KMS-11 (cell line): ENCODE data around the gene FA2H.
A peak's percentile ranks its signal among the peaks of the same experiment; 100 is the strongest.

Experiments
- H2AFZ ChIP-seq: fragments of 200-600 bp; sonication (generic); 2 replicates; pipeline ENCODE4 v1.6.1; 2016; ENCODE audit warnings: antibody characterized with exemption, mixed run types, low read depth
- H3K27ac ChIP-seq: fragments of 200-600 bp; sonication (generic); 2 replicates; pipeline ENCODE4 v1.6.1; 2016; ENCODE audit warnings: mild to moderate bottlenecking, mixed run types
- H3K27me3 ChIP-seq: fragments of 200-600 bp; sonication (generic); 2 replicates; pipeline ENCODE4 v1.6.1; 2017; ENCODE audit warnings: mild to moderate bottlenecking, low read depth, mixed run types, moderate library complexity; ENCODE audit not compliant: insufficient read depth
- H3K36me3 ChIP-seq: fragments of 200-600 bp; sonication (generic); 2 replicates; pipeline ENCODE4 v1.6.1; 2017; ENCODE audit warnings: mild to moderate bottlenecking, mixed run types; ENCODE audit not compliant: insufficient read depth
- H3K4me1 ChIP-seq: fragments of 200-600 bp; sonication (generic); 2 replicates; pipeline ENCODE4 v1.6.1; 2016; ENCODE audit warnings: mild to moderate bottlenecking, low read depth, mixed run types; ENCODE audit not compliant: poor library complexity, severe bottlenecking
- H3K4me2 ChIP-seq: fragments of 200-600 bp; sonication (generic); 2 replicates; pipeline ENCODE4 v1.7.0; 2016; ENCODE audit warnings: mild to moderate bottlenecking, mixed run types
- H3K4me3 ChIP-seq: fragments of 200-600 bp; sonication (generic); IDR thresholded peaks from 2 replicates; pipeline ENCODE4 v1.6.1; 2017; ENCODE audit warnings: low read depth, low read length, mixed read lengths; ENCODE audit not compliant: insufficient read depth
- H3K79me2 ChIP-seq: fragments of 200-600 bp; sonication (generic); 2 replicates; pipeline ENCODE4 v1.6.1; 2016; ENCODE audit warnings: low read depth, mixed run types; ENCODE audit not compliant: insufficient read depth
- H3K9ac ChIP-seq: fragments of 200-600 bp; sonication (generic); 2 replicates; pipeline ENCODE4 v1.6.1; 2016; ENCODE audit warnings: mild to moderate bottlenecking, mixed run types
- H4K20me1 ChIP-seq: fragments of 200-600 bp; sonication (generic); 2 replicates; pipeline ENCODE4 v1.6.1; 2016; ENCODE audit warnings: mild to moderate bottlenecking, mixed run types; ENCODE audit not compliant: insufficient read depth
- CTCF ChIP-seq: fragments of 200-600 bp; sonication (generic); conservative IDR thresholded peaks from 2 replicates; pipeline ENCODE4 v1.6.1; 2017; ENCODE audit warnings: low read depth, mild to moderate bottlenecking, antibody characterized with exemption, low read length, moderate library complexity, mixed read lengths

Gene FA2H

GRCh38 chr16:74773446-74774222 lies 986 bp downstream of the FA2H start:
- H4K20me1 ChIP-seq, result no peaks in the 10 kb centered on the region
- H3K79me2 ChIP-seq, result no peaks in the 10 kb centered on the region
- no peaks in the 10 kb centered on the region for H3K36me3 ChIP-seq
- H3K27me3 ChIP-seq, result 0 out of 2 replicates have a peak, but pooled peaks cover 3% of the 10 kb centered on the region
- peaks cover 5% of the 10 kb centered on the region for H3K4me1 ChIP-seq
- H3K4me2 ChIP-seq, result peak overlapping the region; percentile 71; the same call in 1 of the 2 replicates
- H3K4me3 ChIP-seq, result no peak overlapping the region
- H3K9ac ChIP-seq, result no peak overlapping the region
- H3K27ac ChIP-seq, result no peak overlapping the region
- peak overlapping the region; percentile 56; the same call in 1 of the 2 replicates for H2AFZ ChIP-seq
- no peak for TF ChIP-seq CTCF

GRCh38 chr16:74771656-74772315 lies 2.8 kb downstream of the FA2H start:
- Histone ChIP-seq H3K27ac (no peak overlapping the region), H3K79me2 (no peaks in the 10 kb centered on the region), H3K4me3 (no peak overlapping the region), H3K9ac (no peak overlapping the region), H4K20me1 (no peaks in the 10 kb centered on the region), H3K36me3 (no peaks in the 10 kb centered on the region), H2AFZ (no peak overlapping the region), H3K4me1 (peaks cover 5% of the 10 kb centered on the region), H3K27me3 (0 out of 2 replicates have a peak, but pooled peaks cover 3% of the 10 kb centered on the region), H3K4me2 (no peak overlapping the region)
- TF ChIP-seq CTCF, result no peak

- Histone ChIP-seq H3K4me2 (no peak overlapping the region), H3K27me3 (0 out of 2 replicates have a peak, but pooled peaks cover 3% of the 10 kb centered on the region), H3K27ac (no peak overlapping the region)
These were observed 3.6 kb downstream of the FA2H start for GRCh38 chr16:74770831-74771526.

More at GRCh38 chr16:74770831-74771526, 3.6 kb downstream of the FA2H start:
- H3K36me3 ChIP-seq, result no peaks in the 10 kb centered on the region
- H4K20me1 ChIP-seq, result no peaks in the 10 kb centered on the region
- peaks cover 5% of the 10 kb centered on the region for H3K4me1 ChIP-seq
- no peak overlapping the region for H3K4me3 ChIP-seq
- TF ChIP-seq CTCF, result no peak
- no peak overlapping the region for H2AFZ ChIP-seq
- H3K79me2 ChIP-seq, result no peaks in the 10 kb centered on the region
- no peak overlapping the region for H3K9ac ChIP-seq
